Testis (tissue), 3 donors: ENCODE data around the gene STON2. TPM values are rescaled to one million over a fixed set of nuclear protein-coding genes. Genes with fewer than 3 reads are reported as not detected.

Experiments
- DNase-seq: peaks from one replicate; pipeline ENCODE4 v3.0.0-alpha.2; 2019
- H3K27ac ChIP-seq, 2 donors: fragments of 200-600 bp; sonication (generic); one replicate each; pipeline ENCODE4 v1.5.1; 2019
- H3K27me3 ChIP-seq: fragments of 200-600 bp; sonication (generic); one replicate; pipeline ENCODE4 v1.5.1; 2019
- H3K36me3 ChIP-seq: fragments of 200-600 bp; sonication (generic); one replicate; pipeline ENCODE4 v1.5.1; 2017; ENCODE audit warnings: low read depth; ENCODE audit errors: missing control alignments
- H3K4me1 ChIP-seq: fragments of 200-600 bp; sonication (generic); one replicate; pipeline ENCODE4 v1.5.1; 2019
- H3K4me3 ChIP-seq, 2 donors: fragments of 200-600 bp; sonication (generic); one replicate each; pipeline ENCODE4 v1.5.1; 2017 to 2019
- H3K9me3 ChIP-seq: fragments of 200-600 bp; sonication (generic); one replicate; pipeline ENCODE4 v1.5.1; 2017
- POLR2A ChIP-seq: fragments of 450-650 bp; IDR thresholded peaks from one replicate; pipeline ENCODE4 v1.6.1; 2017; ENCODE audit warnings: antibody characterized with exemption, mild to moderate bottlenecking, moderate library complexity
- WGBS, 2 donors: methylation state at CpG; one replicate each; pipeline ENCODE4 v1.1.5; 2018; 5-methylcytosine and 5-hydroxymethylcytosine counted together
- intact Hi-C: fragments of 100-400 bp; cut with DNase I; formaldehyde crosslinking; loops from one replicate; pipeline ENCODE4 v1.15.1; 2023; ENCODE audit warnings: low total_unique reads
- polyA plus RNA-seq: library from polyadenylated mRNA; stranded (reverse); fragments of 350-450 nt; fragmentation: Illumina TruSeq; extraction: RNeasy Lipid Tissue Mini Kit (QIAGEN cat#74804); gene quantifications from one replicate; pipeline ENCODE4 v1.2.3, GENCODE V29; 2014; ENCODE audit warnings: low read depth, low replicate concordance; ENCODE audit not compliant: insufficient read depth
- total RNA-seq, 2 donors: library from RNA; depleted of rRNA; stranded (reverse); fragments of >200 nt; gene quantifications; one replicate each; pipeline ENCODE4 v1.2.3, GENCODE V29; 2016
- TF ChIP-seq, protein P1 (sequence below), 3 experiments: fragments of 450-650 bp in 2 of 3; fragments of 200-600 bp in 1 of 3; sonication (generic) in 1 of 3; IDR thresholded peaks; one replicate each; pipeline ENCODE4 v1.5.1; 2016 to 2019; ENCODE audit warnings: antibody characterized with exemption in 3 of 3, mild to moderate bottlenecking in 2 of 3, moderate library complexity in 1 of 3

STON2 gene
- total and polyA plus RNA-seq, 3 donors from 2014 or later: 8.3 to 38.5 (median 22.8) TPM

GRCh38 chr14:81268016-81268416, 132.1 kb downstream of the STON2 start:
- Histone ChIP-seq H3K36me3 (no peaks in the 10 kb centered on the region), H3K4me3 (no peak overlapping the region), H3K9me3 (no peaks in the 10 kb centered on the region), H3K27me3 (no peaks in the 10 kb centered on the region), H3K27ac (no peak overlapping the region), H3K4me1 (no peaks in the 10 kb centered on the region)
- WGBS, 2 donors: 70 to 78% methylated on average over 3 of the region's 3 CpGs
- DNase-seq: no peak
- intact Hi-C loops: no loop called here
- TF ChIP-seq POLR2A: no peak
- TF ChIP-seq, protein P1, sequence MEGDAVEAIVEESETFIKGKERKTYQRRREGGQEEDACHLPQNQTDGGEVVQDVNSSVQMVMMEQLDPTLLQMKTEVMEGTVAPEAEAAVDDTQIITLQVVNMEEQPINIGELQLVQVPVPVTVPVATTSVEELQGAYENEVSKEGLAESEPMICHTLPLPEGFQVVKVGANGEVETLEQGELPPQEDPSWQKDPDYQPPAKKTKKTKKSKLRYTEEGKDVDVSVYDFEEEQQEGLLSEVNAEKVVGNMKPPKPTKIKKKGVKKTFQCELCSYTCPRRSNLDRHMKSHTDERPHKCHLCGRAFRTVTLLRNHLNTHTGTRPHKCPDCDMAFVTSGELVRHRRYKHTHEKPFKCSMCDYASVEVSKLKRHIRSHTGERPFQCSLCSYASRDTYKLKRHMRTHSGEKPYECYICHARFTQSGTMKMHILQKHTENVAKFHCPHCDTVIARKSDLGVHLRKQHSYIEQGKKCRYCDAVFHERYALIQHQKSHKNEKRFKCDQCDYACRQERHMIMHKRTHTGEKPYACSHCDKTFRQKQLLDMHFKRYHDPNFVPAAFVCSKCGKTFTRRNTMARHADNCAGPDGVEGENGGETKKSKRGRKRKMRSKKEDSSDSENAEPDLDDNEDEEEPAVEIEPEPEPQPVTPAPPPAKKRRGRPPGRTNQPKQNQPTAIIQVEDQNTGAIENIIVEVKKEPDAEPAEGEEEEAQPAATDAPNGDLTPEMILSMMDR (IDR thresholded peaks at IDR 0.05): no peak

DNA sequence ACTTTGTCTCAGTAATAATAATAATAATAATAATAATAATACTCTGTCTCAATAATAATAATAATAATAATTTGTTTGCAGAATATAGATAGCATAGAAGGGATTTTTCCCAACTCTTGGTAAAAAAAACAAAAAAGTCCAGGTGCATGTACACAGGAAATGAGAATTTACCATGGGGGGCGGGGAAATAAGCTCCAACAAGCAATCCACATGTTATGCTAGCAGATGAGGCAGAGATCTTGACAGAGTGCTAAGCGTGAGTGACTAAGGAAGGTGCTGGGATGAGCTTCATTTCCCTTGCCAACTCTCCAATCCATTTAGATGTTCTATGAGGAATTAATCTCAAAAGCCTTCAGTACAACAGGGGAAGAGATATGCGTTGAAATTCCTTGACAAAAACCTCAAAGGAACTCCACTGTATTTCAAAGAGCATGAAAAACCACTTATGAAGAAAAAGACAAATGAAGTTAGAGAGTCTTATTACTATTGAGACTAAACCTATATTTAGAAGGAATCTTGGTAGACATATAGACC, 134.4 kb downstream of the STON2 start:
- 83 to 88% methylated on average over 3 of the region's 3 CpGs for WGBS, 2 donors
- Histone ChIP-seq H3K9me3 (no peaks in the 10 kb centered on the region), H3K4me3 (no peak overlapping the region), H3K36me3 (no peaks in the 10 kb centered on the region), H3K4me1 (no peaks in the 10 kb centered on the region), H3K27ac (no peak overlapping the region), H3K27me3 (no peaks in the 10 kb centered on the region)
- intact Hi-C loops: no loop called here
- DNase-seq: no peak
- TF ChIP-seq, protein P1 (IDR thresholded peaks at IDR 0.05): no peak
- TF ChIP-seq POLR2A: no peak

DNA sequence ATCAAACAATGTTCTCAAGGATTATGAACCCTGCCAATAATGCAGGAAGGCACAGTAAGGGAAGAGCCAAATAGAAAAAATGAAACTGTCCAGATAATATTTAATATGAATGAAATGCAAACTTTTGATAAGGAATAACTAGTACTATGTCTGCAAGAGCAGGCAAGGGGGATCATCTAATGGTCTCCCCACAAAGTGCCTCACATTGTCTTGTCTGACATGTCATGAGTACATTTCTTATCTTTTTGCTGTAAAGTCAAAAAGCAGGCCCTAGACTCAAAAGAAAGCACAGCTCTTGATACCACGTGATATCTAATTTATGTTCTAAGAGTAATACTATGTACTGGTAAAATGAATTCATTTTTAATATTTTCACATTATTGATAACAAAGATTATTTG, 135.5 kb downstream of the STON2 start:
- WGBS, 2 donors: 84 to 96% methylated on average over 1 of the region's 1 CpG
- Histone ChIP-seq H3K27ac (no peak overlapping the region), H3K9me3 (no peaks in the 10 kb centered on the region), H3K4me1 (no peaks in the 10 kb centered on the region), H3K4me3 (no peak overlapping the region), H3K27me3 (no peaks in the 10 kb centered on the region), H3K36me3 (no peaks in the 10 kb centered on the region)
- TF ChIP-seq, protein P1 (IDR thresholded peaks at IDR 0.05): no peak
- no peak for DNase-seq
- intact Hi-C loops: no loop called here

GRCh38 chr14:81263777-81264410, 136.2 kb downstream of the STON2 start:
- intact Hi-C loops: no loop called here
- H3K27me3 ChIP-seq: no peaks in the 10 kb centered on the region
- DNase-seq: no peak
- no peak overlapping the region for H3K4me3 ChIP-seq
- 86 to 92% methylated on average over 4 of the region's 4 CpGs for WGBS, 2 donors
- H3K36me3 ChIP-seq: no peaks in the 10 kb centered on the region
- no peaks in the 10 kb centered on the region for H3K9me3 ChIP-seq
- no peak overlapping the region for H3K27ac ChIP-seq
- TF ChIP-seq, protein P1 (IDR thresholded peaks at IDR 0.05): no peak
- no peak for TF ChIP-seq POLR2A
- H3K4me1 ChIP-seq: no peaks in the 10 kb centered on the region

GRCh38 chr14:81261176-81261575, 138.9 kb downstream of the STON2 start:
- DNase-seq: no peak
- TF ChIP-seq, protein P1 (IDR thresholded peaks at IDR 0.05): no peak
- no peak for TF ChIP-seq POLR2A
- 58 to 87% methylated on average over 3 of the region's 3 CpGs for whole genome bisulfite sequencing, 2 donors
- H3K27ac ChIP-seq: no peak overlapping the region
- intact Hi-C loops: no loop called here
- no peaks in the 10 kb centered on the region for H3K4me1 ChIP-seq
- H3K9me3 ChIP-seq: no peaks in the 10 kb centered on the region
- H3K4me3 ChIP-seq: no peak overlapping the region
- H3K36me3 ChIP-seq: no peaks in the 10 kb centered on the region
- no peaks in the 10 kb centered on the region for H3K27me3 ChIP-seq
